ENCODE results near the gene SHROOM3.

DNA sequence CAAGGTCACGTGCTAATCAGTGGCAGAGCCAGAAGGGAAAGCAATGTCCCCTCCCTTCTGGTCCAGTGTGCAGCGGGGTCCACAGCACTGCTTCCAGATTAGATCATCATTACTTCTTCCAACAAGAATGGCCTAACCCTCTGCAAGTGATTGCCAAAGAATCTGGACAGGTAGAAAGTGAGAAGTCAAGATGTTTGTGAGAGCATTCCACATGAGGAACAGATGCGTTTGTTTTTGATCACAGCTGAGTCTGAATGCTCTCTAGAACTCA lies 147.7 kb downstream of the SHROOM3 start:
- TF ChIP-seq CTCF (IDR thresholded peaks at IDR 0.05) (no peak), POLR2A (IDR thresholded peaks at IDR 0.05) (no peak), EP300 (IDR thresholded peaks at IDR 0.05) (no peak)
